NCI-H1694 treated with DMSO at 0.1 percent for 48 hours (cell line): ENCODE results near the gene MYL9.
A peak's percentile ranks its signal among the peaks of the same experiment; 100 is the strongest.
"Not testable (repeated sequence)": the region's sequence is repeated elsewhere in the genome, so short reads cannot be mapped to it uniquely, and the experiment has no call there.

Source experiments
- DNase-seq: peaks from one replicate; lab custom pipeline; 2025; lab: John Stamatoyannopoulos, UW

MYL9 gene

DNA sequence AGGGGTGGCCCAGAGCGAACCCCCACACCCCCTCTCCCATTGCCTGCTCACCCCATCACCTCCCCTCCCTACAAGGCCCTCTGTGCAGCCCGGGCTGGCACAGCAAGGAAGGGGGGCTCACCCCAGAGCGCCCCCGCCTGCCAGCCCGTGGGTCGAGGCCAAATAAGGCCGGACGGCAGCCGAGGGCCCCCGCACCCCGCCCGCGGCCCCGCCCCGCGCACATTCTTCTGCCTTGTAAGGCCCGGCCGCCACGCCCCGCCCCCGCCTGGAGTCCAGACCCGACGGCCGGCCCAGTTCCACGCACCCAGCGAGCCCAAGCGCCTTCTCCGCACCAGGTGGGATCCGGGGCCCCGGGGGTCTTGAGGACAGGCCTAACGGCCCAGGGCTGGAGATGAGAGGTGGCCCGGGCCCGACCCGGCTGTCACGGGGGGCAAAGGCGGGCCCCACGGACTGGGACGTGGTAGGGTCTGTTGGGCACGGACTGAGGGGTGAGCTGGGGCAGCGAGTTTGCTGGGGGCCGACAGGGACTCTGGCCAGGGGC is at the start of gene MYL9:
MYL9 (plus strand) TSS at position 293 of the 541 bp plus-strand sequence. CDS start 3,366 bp downstream, outside the sequence.
- no peak for DNase-seq

DNA sequence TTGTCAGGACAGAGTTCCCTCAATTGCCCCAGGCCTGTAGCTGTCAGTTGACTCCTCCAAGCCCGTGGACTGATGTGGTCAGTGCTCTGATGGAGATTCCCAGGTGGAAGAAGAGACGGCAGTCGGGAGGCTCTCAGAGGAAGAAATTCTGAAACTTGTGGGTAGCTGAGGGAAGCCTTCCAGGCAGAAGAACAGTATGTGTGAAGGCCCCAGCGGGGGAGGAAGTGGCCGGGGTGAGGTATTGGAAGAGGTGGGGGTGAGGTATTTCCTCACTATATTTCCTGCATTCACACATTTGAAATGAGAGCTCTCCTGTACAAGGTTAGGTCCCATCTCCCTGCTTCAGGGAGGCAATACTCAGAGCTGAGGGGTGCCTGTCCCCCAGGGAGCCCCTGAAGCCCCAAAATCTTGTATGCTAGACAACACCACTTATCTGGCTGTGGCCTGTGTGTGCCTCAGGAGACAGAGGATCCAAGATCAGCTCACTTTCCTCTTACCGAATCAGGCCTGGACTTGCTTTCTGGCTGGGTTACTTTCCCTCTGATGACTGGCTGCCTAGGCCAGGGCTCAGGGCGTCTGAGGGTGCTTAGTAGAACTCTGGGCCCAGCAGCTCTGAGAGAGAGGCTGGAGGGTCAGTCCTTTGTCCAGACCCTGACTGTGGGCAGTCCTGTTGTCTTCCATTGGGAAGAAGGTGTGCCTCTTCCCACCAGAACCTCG is 49.3 kb upstream of the MYL9 start:
- no peak for DNase-seq

DNA sequence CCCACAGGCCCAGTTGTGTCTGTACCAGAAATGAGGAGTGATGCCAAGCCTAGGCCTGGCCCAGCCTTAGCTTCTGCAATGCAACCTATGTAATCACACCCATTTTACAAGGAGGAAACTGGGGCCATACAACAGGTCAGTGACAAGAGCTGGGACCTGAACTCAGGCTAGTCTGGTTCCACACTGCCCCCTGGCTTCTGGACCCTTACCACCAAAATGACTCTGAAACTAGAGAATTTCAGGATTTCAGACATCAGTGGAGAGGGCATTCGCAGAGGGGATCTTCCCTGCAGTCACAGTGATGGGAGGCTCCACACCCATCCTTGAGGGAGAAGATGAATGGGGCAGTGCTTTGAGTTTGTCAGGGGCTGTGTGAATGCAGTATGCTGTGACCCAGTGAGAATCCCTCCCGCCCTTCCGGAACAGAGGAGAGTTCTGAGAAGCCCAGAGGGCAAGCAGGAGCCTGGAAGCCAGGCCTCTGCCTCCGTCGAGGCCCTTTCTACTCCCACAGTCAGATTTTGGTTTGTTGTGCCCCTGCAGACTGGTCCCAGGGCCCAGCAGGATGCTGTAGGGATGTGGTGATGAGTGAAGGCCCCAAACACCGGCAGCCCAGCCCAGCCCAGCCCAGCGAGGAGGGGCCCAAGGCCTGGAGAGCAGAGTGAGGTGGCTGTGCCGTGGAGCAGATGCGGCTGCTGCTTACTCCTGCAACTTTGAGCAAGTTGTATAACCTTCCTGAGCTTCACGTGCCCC is 48.1 kb upstream of the MYL9 start:
- peak; percentile 3 for DNase-seq

DNA sequence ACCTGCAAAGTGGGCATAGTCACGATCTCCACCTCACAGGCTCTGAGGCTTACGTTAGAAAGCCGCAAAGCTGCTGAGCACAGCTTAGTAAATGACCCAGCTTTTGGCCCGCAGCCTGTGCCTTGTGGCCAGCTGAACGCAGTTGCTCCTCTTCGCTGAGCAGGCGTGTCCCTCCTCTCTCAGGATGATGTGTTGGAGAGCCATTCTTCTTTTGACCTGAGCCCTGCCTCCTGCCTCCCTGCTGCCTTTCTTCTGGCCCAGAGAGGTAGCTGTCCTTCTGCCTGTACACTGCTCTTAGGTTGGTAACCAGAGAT is 47.6 kb upstream of the MYL9 start:
- DNase-seq = no peak

DNA sequence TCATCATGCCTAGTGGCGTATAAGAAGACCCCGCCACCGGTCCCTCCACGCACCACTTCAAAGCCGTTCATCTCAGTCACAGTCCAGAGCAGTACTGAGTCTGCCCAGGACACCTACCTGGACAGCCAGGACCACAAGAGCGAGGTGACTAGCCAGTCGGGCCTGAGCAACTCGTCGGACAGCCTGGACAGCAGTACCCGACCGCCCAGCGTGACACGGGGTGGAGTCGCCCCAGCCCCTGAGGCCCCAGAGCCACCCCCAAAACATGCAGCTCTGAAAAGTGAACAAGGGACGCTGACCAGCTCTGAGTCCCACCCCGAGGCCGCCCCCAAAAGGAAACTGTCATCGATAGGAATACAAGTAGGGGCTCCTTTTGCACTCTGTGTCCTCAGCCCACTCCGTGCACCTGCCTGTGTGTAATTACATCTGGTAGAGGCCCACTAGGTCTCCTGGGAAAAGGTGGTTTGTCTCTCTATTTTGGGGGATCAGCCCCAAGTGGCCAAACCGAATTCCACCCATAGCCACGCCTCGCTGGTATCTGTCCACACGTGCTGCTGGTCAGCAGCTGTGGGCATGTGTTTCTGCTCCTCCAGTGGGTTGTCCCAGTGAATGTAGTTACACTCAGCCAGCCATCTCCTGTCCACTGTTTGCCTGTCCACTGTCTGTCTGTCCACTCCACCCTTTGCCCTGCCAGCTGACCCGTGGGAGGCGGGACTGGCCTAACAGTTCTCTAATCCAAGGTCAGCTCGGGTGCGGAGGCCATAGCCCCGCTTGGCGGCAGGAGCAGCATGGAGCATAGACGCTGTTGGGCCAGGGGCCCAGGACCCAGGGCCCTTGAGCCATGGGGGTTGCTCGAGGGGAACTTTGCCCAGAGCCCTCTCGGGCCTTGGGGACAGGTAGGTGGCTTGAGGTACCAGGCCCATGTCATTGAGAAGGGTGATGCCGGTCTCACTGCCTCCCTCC is 44.3 kb upstream of the MYL9 start:
- no peak for DNase-seq

DNA sequence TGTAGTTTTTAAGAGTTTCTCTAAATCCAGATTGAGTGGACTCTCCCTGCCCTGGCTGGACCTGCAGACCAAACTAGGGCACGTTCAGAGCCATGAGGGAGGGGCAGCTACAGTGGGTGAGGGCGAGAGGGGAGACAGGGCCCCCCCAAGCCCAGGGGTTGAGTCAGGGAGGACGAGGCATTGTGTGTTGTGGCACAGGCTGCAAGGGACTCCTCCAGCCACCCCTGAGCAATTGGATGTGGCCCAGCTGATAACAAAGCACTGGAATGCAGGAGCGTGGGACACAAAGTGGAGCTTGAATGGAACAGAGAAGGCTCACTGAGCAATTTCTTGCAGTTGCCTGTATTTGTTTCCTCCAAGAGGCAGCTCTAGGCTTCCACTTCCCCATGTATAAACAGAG is 43.5 kb upstream of the MYL9 start:
- no peak for DNase-seq

DNA sequence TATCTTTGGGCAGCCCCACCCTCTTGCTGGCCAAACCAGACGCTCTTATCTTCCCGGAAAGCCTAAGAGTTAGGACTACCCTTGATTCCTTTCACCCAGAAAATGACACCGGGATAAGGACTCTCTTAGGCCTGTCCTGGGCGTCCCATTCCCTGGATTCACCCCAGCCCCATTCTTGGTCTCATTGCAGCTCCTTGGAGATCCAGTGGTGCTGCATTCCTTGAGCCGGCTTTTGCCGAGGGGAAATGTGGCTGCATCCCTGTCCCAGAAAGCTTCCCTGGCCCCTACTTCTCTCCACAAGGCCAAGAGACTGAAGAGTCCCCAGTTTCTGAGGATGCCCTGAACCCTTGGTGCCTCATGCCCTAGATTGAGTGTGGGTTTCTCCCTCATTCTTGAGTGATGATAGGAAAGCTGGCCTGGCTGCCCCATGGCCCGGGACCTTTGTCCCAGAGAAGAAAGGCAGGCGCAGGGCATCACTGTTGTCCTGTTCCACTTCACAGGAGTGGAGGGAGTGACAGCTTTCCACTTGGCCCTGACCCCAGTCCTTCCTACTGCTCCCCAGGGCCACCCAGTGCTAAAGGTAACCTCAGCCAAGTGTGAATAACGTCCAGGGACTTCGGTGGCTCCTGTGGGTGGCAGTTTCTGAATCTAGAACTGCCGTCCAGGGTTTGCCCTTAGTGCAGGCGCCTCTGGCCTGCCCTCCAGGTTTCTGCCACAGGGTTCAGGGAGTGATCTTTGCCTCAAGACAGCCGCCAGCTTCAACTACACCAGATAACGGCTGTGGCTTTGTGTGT is 42.7 kb upstream of the MYL9 start:
- no peak for DNase-seq

DNA sequence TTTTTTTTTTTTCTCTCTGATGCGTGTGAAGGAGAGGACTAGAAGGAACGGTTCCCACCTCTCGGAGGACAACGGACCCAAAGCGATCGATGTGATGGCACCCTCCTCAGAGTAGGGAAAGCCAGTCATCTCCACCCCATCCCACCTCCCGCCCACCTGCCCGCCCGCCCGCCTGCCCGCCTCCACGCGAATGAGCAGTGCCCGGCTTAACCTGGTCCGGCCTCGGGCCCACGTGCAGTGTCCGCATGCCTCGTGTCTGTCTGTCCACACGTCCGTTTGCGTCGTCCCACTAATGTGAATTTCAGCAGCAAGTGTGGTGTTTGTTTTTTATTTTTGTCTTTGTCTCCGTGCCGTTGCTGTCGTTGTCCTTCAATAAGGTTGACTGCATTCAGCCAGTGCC is 42.1 kb upstream of the MYL9 start:
- DNase-seq = no peak

DNA sequence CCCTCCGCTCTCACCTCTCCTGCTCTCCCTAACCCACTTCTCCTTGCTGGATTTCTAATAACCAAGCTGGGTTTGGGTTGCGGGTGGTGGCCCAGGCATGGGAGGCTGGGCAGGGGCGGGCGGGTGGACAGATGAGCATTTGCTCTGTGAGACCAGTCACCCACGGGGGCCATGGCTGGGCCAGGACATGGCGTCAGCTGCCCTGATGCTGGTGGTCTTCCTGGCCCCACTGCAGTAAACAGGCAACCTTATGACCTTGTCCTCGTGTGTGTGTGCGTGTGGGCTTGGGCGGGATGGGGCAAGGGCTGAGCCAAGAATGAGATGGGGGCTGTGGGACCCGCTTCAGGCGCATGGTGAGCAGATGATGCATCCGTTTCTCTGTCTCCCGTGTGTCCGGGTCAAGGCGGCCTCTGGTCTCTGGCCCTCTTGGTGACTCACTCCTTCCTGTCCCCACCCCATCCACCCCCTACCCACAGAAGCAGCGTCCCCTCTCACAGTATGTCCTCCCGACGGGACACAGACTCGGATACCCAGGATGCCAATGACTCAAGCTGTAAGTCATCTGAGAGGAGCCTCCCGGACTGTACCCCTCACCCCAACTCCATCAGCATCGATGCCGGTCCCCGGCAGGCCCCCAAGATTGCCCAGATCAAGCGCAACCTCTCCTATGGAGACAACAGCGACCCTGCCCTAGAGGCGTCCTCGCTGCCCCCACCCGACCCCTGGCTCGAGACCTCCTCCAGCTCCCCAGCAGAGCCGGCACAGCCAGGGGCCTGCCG is 41.4 kb upstream of the MYL9 start:
- no peak for DNase-seq

DNA sequence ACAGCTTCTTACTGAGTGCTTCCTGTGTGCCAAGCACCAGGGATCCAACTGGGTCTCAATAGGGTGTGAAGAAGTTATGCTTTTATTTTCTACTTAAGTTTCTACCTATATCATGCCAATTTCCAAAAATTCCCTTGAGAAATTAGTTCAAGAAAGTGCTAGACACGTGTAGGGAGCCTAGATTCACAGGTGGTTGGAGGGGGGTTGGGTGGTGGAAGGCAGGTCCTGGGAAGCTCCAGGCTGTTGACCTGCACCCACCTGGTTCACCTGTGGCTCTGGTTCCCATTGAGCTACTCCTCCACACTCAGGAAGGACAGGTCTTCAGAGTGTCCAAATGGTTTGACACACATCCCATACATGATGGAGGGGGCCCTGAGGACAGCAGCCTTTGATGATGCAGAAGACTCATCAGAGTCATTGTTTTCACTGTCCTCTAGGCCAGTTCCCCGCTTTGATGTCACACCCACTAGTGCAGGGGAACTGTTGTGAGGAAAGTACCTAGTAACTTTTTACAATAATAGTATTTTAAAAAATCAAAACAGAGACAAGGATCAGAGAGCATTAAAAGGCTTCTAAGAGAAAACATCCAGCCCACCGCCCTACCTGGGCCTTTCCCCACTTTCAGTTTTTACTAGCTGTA is 39.8 kb upstream of the MYL9 start:
- DNase-seq = no peak

DNA sequence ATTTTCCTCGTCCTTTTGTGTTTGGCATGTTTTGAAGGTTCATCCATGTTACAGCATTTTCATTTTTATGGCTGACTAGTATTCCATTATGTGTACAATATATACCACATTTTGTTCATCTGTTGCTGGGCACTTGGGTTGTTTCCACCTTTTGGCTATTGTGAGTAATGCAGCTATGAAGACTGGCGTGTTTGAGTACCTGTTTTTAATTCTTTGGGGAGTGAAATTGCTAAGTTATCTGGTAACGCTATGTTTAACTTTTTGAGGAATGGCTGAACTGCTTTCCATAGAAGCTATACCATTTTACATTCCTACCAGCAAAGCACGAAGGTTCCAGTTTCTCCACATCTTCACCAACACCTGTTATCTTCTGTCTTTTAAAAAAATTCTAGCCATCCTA is 37.0 kb upstream of the MYL9 start:
- no peak for DNase-seq

DNA sequence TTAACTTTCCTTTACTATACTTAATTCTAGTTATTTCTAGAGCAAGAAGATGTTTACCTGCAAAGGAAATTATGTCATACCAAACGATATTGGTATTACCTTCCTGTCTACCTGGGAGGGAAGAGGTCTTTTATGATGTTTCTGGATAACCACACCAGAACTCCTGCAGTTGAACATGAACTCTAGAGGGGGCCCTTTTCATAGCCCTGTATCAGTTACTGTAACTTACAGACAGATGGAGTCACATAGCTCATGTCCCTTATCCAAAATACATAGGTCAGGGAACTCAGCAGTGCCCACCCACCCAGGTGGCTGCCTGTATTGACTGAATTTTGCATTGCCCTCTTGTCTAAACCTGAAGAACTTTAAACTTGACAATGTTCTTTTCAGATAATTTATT is 35.1 kb upstream of the MYL9 start:
- peak; percentile 66 for DNase-seq

DNA sequence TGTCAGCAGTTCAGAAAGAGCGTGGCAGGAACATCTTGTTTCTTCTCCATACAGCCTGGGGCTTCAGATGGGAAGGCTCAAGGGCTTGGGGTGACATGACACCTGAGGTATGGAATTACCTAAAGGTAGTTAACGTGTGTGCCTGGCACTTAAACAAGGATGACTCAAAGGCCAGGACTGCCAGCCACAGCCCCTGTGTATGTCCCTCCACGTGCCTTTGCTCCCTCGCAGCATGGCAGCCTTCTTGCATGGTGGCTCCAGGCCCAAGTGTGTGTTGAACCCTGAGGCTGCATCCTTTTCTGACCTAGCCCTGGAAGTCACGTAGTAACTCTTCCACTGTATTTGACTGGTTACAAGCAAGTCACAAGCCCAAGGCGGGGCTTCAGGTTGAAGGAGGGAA is 33.6 kb upstream of the MYL9 start:
- no peak for DNase-seq

DNA sequence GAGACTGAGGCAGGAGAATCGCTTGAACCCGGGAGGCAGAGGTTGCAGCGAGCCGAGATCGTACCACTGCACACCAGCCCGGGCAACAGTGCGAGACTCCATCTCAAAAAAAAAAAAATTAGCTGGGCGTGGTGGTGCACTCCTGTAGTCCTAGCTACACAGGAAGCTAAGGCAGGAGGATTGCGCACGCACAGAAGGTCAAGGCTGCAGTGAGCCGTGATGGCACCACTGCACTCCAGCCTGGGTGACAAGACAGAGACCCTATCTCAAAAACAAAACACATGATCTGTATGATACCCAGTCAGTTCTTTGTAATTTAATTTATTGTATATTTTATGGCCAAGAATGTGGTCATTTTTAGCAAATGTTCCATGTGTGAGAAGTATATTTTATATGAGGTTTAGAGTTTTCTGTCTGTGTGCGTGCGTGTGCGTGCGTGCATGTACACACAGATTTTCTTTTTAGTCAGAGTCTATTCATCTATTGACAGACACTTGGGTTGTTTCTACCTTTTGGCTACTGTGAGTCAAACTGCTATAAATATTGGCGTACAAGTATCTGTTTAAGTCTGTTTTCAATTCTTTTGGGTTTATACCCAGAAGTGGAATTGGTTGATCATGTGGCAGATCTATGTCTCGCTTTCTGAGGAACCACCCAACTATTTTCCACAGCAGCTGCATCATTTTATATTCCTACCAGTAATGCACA is 22.2 kb upstream of the MYL9 start:
- DNase-seq = no peak

DNA sequence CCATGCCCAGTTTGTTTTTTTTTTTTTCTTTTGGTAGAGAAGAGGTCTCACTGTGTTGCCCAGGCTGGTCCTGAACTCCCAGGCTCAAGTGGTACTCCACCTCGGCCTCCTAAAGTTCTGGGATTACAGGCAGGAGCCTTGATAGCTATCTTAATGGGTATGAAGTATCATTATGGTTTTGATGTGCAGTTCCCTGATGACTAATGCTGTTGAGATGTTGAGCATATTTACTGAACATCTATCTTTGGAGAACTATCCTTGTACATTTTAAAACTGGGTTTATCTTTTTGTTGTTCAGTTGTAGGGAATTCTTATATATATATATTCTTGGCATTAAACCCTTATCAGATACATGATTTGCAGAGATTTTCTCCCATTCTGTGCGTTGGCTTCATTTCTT is 21.4 kb upstream of the MYL9 start:
- no peak for DNase-seq

DNA sequence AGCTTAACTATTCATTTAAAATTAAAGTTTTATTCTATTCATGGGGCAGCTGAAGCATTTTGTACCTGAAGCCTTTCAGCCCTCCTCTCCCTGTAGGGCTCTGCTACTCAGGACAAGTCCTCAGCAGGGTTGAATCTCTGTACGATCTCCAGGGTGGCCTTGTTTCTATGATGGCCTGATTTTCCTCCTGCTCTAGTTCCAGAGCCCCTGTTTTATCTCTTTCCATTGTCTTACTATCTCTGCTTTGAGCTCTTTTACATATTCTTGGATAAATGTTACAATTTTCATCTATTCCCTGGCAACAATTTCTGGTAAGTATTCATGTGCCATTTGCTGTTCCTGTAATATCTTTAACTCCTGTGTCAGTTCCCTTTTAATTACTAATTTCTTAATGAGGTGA is 19.8 kb upstream of the MYL9 start:
- DNase-seq = no peak

DNA sequence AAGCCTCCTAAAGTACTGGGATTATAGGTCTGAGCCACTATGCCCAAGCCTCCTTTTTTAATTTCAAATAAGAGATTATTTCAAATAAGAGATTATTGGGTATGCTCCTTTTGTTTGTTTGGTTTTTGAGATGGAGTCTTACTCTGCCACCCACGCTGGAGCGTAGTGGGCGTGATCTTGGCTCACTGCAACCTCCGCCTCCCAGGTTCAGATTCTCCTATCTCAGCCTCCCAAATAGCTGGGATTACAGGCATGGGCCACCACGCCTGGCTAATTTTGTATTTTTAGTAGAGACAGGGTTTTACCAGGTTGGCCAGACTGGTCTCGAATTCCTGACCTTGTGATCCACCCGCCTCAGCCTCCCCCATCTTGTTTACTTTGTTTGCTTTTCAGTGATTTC is 18.9 kb upstream of the MYL9 start:
- not testable (repeated sequence) for DNase-seq

DNA sequence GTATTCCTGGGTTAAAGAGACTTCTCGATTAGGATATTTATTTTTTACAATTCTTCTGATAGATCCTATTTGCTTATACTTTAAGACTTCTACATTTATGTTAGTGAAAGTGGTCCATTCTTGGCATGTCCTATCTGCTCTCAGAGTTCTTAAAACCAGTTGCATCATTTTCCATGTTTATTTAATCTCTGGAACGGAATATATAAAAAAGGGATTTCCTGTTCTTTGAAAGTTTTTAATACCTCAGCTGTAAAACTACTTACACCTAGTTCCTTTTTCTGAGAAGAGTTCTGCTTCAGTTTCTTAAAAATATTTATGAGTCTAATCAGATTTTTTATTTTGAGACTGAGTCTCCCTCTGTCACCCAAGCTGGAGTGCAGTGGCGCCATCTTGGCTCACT is 18.0 kb upstream of the MYL9 start:
- DNase-seq = no peak

DNA sequence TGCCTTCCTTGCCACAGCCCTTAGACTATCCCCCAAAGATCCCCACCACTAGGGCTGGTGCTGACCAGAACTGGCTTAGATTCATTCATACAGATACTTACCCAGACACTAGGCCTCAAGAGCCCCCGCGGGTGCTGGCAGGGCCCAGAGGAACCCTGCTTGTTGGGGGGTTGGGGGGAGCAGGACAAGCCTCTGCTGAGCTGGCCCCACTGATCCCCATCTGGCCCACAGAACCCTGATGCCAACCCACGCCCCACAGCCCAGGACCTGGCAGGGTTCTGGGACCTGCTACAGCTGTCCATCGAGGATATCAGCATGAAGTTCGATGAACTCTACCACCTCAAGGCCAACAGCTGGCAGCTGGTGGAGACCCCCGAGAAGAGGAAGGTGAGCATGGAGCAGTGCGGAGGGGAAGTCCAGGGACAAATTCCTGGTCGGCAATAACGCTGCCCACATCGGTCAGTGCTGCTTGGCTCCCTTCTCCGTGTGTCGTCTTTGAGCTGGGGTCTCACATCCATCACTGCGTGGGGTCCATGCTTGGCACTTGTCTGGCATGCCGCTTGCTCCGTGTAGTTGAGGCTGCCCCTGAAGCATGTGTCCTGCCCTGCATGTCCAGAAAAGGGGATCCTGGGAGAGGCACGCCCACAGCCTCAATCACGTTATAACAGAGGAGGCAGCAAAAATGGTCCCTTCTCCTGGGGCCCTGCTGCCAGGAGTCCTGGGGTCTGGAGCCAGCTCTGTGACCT is 15.5 kb upstream of the MYL9 start:
- DNase-seq = no peak
